ENCODE results near the gene AGBL4. TPM values are rescaled to one million over a fixed set of nuclear protein-coding genes. Genes with fewer than 3 reads are reported as not detected.

The AGBL4 gene
- total RNA-seq, 4 donors from 2014 or later = 0.13 TPM; not detected in 3

DNA sequence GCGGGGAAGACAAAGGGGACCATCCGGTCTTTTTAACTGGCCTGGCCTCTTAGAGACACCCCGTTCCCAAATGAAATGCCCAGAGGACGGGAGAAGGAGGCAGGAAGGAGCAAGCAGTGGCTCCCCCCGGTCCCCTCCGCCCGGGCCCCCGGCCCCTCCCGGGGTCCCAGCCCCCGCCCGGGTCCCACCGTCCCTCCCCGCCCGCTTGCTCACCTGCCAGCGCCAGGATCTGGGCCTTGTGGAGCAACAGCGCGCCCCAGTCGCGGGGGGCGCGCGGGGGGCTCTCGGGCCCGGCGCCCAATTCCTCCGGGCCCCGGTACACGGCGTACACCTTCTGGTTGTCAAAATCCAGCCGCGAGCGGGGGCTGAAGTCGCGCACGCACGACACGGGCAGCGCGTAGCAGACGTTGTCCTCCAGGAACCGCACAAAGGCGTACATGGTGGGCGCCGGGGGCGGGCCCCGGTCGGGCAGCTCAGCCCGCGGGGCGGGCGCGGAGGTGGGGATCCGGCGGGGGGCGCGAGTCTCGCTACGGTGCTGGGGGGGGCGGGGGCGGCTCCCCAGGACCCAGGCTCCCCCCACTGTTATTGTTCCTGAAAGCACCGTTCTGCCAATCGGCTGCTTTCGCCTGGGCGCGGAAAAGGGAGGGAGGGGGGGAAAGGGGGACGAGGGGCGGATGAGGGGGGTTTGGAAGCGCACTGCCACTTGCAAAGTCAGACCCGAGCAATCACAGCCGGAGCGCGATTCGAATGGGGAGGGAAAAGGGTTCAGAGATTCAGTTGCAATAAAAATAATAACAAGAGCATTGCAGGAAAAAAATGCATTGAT, 1247.1 kb downstream of the AGBL4 start, which contains the start of gene BEND5:
TSS of gene BEND5 (minus strand) at position 499 of the 826 bp plus-strand sequence. CDS start at position 439, 60 bp downstream.
- Histone ChIP-seq H3K9me3 (no peaks in the 10 kb centered on the region), H3K4me1 (peaks cover 17 to 53% (median 43%) of the 10 kb centered on the region in 4 donors), H3K4me3 (peak within 1 kb of the TSS; percentile 67 to 89 (median 77)), H3K27me3 (no peaks in the 10 kb centered on the region), H3K36me3 (no peaks in the 10 kb centered on the region), H3K27ac (replicated peaks in 1 of 4) (peak within 1 kb of the TSS; percentile 78 to 88 (median 84))
- TF ChIP-seq, protein P1, sequence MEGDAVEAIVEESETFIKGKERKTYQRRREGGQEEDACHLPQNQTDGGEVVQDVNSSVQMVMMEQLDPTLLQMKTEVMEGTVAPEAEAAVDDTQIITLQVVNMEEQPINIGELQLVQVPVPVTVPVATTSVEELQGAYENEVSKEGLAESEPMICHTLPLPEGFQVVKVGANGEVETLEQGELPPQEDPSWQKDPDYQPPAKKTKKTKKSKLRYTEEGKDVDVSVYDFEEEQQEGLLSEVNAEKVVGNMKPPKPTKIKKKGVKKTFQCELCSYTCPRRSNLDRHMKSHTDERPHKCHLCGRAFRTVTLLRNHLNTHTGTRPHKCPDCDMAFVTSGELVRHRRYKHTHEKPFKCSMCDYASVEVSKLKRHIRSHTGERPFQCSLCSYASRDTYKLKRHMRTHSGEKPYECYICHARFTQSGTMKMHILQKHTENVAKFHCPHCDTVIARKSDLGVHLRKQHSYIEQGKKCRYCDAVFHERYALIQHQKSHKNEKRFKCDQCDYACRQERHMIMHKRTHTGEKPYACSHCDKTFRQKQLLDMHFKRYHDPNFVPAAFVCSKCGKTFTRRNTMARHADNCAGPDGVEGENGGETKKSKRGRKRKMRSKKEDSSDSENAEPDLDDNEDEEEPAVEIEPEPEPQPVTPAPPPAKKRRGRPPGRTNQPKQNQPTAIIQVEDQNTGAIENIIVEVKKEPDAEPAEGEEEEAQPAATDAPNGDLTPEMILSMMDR (IDR thresholded peaks at IDR 0.05) = no peak
- no peak for TF ChIP-seq EP300 (IDR thresholded peaks at IDR 0.05)
- no peak for TF ChIP-seq POLR2AphosphoS5 (IDR thresholded peaks at IDR 0.05)
- intact Hi-C loops (cut with DNase I) = no loop called here
- WGBS = 0% methylated on average over 37 of the region's 73 CpGs
- peak; percentile 92 for DNase-seq (ENCODE audit: extremely low spot score)

DNA sequence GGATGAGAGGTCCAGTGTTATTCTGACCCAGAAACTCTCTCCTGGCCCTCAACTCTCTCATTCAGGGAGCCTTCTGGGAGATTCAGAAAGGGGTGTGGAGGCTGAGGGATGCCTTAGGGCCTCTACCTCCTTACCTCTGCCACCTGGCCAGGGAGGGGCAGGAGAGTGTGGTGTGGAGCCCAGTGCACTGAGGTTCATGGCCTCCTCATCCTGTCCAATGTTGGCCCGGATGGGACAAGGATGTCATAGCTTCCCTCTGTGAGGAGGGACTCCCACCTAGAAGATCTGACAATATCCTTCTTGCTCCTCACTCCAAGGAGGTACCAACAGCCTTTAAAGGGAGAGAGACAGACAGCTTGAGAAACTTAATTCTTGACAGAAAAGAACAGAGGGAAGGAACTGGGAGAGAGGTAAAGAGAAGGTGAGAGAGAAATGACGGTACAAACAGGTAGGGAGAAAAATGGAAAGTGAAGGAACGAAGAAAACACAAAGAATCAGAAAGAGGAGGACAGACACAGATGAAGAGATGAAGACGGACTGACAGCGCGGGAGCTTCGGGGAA, 1247.8 kb downstream of the AGBL4 start:
- Histone ChIP-seq H3K9me3 (no peaks in the 10 kb centered on the region), H3K4me3 (peak overlapping the region; percentile 67 to 89 (median 77)), H3K27me3 (no peaks in the 10 kb centered on the region), H3K36me3 (no peaks in the 10 kb centered on the region), H3K4me1 (peaks cover 17 to 57% (median 50%) of the 10 kb centered on the region in 4 donors), H3K27ac (replicated peaks in 1 of 4) (peak overlapping the region; percentile 78 to 88 (median 84))
- WGBS = 2% methylated on average over 7 of the region's 7 CpGs
- TF ChIP-seq, protein P1 (IDR thresholded peaks at IDR 0.05) = no peak
- no peak for TF ChIP-seq POLR2AphosphoS5 (IDR thresholded peaks at IDR 0.05)
- intact Hi-C loops (cut with DNase I) = no loop called here
- peak; percentile 80 for DNase-seq (ENCODE audit: extremely low spot score)

DNA sequence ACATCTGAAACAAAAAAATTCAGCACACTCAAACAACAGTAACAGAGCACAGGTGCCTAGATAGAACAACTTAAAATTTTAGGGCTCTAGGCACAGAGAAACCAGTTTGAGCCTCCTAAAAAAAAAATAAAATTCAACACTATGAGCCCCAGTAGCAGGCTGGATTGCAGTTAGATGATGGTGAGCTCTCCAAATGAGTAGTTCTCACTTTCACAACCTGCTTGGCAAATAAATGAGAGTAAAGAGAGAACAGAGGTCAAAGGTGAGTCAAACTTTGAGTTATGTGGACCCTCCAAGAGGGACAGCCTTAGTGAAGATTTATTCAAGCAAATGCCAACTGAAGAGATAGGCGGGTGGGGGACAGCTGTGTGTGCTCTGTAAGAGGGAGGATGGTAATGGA, 1250.6 kb downstream of the AGBL4 start:
- Histone ChIP-seq H3K27me3 (no peaks in the 10 kb centered on the region), H3K27ac (replicated peaks in 1 of 4) (peak overlapping the region in 1 of 4 donors; percentile 4), H3K4me1 (peaks cover 17 to 68% (median 56%) of the 10 kb centered on the region in 4 donors), H3K9me3 (no peaks in the 10 kb centered on the region), H3K4me3 (no peak overlapping the region), H3K36me3 (no peaks in the 10 kb centered on the region)
- DNase-seq (ENCODE audit: extremely low spot score) = peak; percentile 39
- TF ChIP-seq EP300 (IDR thresholded peaks at IDR 0.05) (no peak), POLR2A (IDR thresholded peaks at IDR 0.05; ENCODE audit: low read depth) (no peak), POLR2AphosphoS5 (IDR thresholded peaks at IDR 0.05) (no peak)
- TF ChIP-seq, protein P1 (IDR thresholded peaks at IDR 0.05) = no peak
- intact Hi-C loops (cut with DNase I) = no loop called here
- WGBS = 88% methylated on average over 1 of the region's 1 CpG

DNA sequence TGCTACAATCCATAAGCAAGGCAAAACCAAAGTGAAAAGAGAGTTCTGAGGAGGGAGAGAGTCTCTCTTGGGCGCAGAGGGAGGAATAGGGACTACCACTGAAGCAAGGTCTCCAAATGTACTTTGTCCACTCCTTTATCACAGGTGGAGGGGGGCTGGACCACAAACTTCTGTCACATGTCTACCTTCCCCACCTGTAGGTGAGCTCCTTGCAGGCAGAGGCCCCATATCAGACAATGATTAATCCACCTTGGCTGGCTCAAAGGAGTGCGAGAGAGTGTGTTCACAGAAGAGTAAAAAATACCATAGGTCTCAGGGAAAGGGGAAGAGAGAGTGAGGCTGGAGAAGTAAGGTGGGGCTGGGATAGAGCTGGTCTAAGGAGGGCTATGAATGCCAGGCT, 1251.5 kb downstream of the AGBL4 start:
- no peak overlapping the region for H3K4me3 ChIP-seq
- no peak for TF ChIP-seq EP300 (IDR thresholded peaks at IDR 0.05)
- no peak for TF ChIP-seq POLR2A (IDR thresholded peaks at IDR 0.05; ENCODE audit: low read depth)
- TF ChIP-seq, protein P1 (IDR thresholded peaks at IDR 0.05) = no peak
- TF ChIP-seq POLR2AphosphoS5 (IDR thresholded peaks at IDR 0.05) = no peak
- H3K27me3 ChIP-seq = no peaks in the 10 kb centered on the region
- DNase-seq (ENCODE audit: extremely low spot score) = peak; percentile 72
- peaks cover 10 to 67% (median 51%) of the 10 kb centered on the region in 4 donors for H3K4me1 ChIP-seq
- WGBS = 90% methylated on average over 2 of the region's 2 CpGs
- no peaks in the 10 kb centered on the region for H3K36me3 ChIP-seq
- intact Hi-C loops (cut with DNase I) = no loop called here
- H3K27ac ChIP-seq (replicated peaks in 1 of 4) = no peak overlapping the region
- no peaks in the 10 kb centered on the region for H3K9me3 ChIP-seq
